Right ventricle myocardium inferior (tissue), 1 donor: ENCODE data around the gene COX7A2L. TPM values are rescaled to one million over a fixed set of nuclear protein-coding genes. Genes with fewer than 3 reads are reported as not detected.
"Not testable (repeated sequence)": the region's sequence is repeated elsewhere in the genome, so short reads cannot be mapped to it uniquely, and the experiment has no call there.

Source experiments
- ATAC-seq: fragments of 200-7000 bp; cut with Tn5 transposase; one replicate; pipeline ENCODE4 v1.9.1; 2020; ENCODE audit warnings: mild to moderate bottlenecking, moderate library complexity
- DNase-seq: peaks from one replicate; pipeline ENCODE4 v3.0.0; 2021; ENCODE audit errors: missing footprints
- intact Hi-C: fragments of 100-400 bp; cut with DNase I; formaldehyde crosslinking; loops from one replicate; pipeline ENCODE4 v1.11.0; 2022
- total RNA-seq: library from RNA; stranded (reverse); fragmentation: NEBNext Ultra II Directional; extraction: Animal tissue kit (Norgen Biotek cat#: 25700); gene quantifications from one replicate; pipeline ENCODE4 v1.2.1, GENCODE V29; 2021
- donor health status: DM: no; HTN: yes; CAD: no; lungs with severe emphysema.

COX7A2L gene
- total RNA-seq, 1 donor from 2014 or later: 94.4 TPM

DNA sequence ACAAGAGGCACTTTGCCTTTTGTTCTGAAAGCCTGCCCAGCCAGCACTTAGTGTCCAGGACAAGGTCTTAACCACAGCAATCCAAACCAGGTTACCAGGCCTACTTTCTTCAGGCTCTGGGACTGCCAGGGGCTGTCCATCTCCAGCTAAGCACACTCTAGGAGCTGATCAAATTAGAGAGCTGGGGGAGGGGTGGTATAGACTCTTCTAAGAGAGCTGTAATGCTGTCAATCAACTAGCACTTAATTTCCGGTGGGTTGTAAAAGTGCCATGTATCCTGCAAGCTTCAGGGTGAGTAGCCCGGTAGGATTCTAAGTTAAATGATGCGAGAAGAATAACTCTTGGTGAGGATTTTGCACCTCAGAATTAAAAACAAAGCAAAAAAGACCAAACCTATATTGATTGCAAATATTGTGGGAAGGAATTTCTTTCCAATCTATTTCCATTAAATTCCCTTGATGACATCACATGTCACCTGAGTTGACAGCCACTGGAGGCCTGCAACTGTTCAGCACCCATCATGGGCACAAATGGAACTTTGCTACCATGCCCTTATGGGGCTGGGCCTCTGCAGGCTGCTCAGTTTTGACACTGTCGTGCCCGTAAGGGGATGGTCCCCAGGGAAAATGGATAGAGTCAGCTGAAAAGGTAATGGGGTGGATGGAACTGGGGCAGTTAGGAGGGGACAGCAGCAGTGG lies 8.7 kb upstream of the COX7A2L start:
- no peak for ATAC-seq
- intact Hi-C loops: no loop called here
- DNase-seq: no peak

DNA sequence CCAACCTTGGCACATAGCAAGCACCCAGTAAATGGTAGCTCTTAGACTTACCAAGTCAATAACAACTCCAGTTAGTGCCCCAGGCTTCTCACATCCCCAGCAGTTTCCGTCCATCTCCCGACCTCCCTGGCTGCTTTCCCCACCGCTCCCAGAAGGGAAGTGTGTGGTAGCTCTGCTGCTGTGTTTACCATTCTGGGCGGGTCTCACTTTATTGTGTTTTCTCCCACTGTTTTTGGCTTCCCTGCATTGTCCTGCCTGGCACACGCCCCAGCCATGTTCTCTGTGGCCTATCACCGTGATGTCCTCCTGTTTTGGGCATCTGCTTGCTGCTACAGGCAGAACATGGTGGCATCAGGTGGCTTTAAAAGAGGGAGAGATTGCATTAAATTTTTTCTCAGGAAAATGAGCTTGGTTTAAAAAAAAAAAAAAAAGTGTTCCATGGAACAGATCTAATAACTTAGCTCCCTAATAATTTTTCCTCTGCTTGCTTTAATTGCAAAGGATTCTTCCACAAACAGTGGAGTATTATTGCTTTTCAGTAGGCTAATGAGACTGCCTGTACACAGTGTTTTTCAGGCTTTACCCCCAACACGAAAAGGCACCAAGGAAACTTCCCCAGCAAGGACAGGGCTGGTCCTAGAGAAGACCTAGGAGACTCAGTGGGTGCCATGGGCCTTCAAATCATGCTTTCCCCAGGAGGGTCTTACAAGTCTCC lies 8.0 kb upstream of the COX7A2L start:
- ATAC-seq (peak; percentile 37), DNase-seq (no peak)
- intact Hi-C loops: no loop called here

DNA sequence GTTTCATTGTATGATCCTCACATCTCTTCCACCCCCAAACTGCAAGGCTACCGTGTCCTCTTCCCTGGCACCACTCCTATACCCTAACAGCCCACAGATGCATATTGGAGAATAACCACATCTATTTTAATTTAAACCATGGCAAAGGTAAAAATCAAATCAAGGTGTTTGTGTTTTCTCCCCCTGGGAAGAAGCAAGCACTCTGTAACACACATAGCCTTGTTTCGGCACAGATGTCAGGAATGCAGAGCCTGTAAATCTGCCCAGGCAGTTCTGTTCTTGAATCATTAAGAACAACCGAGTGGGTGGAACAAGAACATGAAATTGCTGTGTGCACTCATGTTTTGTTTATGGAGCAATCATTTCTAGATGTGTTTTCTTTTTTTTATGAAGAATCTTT lies 6.8 kb upstream of the COX7A2L start:
- DNase-seq (no peak), ATAC-seq (no peak)
- intact Hi-C loops: no loop called here

DNA sequence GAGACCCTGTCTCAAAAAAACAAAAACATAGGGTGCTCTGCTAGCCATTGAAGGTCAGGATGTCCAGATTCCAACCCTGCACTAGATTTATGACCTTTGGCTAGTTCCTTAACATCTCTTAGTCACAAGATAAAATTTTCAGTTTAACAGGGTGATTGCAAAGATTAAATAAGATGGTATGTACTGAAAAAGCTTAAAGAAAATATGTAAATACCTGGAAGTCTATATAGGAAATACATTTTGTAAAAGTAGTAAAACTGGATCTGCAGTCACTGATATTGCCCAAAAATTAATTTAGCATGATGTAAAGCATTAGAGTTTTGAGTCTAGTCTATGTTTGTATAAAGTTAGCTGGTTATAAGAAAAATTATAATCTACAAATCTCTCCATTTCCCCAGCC lies 5.4 kb upstream of the COX7A2L start:
- intact Hi-C loops: no loop called here
- no peak for ATAC-seq
- no peak for DNase-seq

DNA sequence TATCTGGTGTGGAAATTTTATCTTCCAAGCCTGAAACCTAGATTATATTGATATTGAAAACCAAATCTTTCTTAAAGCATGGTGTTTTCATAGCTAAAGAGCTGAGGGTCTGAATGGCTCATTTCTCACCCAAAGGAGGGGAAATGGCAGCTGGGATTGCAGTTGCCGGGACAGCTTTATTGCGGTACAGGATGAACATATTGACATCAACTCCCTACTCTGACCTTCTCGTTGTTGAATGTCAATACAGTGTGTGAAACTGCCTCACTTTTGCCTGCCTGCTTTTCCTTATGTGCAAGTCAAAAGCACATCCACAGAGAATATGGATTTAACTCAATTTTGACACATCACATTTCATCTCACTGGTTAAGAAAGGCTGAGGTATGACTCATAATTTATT lies 3.6 kb upstream of the COX7A2L start:
- intact Hi-C loops: no loop called here
- no peak for ATAC-seq
- no peak for DNase-seq

DNA sequence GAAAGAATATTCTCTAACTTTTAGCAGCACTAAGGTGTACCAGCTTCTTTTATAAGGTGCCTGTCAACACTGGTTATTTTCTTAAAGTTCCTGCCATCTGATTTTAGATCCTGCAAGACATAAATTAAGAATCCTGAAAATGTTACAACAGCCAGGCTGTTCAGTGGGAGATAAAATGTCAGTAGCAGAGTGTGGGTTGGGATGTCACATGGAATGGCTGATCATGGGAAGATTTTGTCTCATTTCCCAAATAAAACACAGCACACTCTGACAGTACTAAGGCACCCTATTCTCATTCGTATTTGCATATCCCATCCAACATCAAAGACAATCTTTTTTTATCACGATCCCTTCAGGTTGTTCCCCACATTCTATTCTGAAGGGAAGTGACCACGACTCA lies 2.4 kb upstream of the COX7A2L start:
- intact Hi-C loops: no loop called here
- no peak for ATAC-seq
- DNase-seq: no peak

DNA sequence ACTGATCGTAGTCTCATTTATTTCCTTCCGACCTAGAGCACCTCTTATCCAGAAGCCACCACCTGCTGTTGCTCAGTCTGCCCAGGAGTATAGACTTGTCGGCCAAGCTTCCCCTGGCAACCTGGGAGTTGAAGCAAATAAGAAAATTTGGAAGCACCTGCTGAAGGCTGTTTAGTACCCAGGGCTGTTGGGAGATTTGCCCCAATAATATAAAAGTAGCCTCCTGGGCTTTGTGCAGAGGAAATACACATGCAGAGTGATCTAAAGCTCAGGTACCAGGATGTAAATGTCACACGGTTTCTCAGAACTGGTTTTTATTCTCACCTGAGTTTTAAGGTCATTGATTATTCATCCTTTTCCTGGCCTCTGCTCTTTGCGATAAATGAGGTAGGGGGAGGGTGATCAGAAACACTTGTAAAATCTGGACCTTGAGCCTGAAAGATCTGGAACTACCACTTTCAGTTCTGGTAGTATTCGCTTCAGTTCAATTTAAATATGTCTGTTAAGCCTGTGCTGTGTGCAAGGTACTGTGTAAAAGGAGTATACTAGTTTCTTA lies 789 bp upstream of the COX7A2L start:
- intact Hi-C loops: loop anchor here (2.0 kb wide), 1 partner anchor 265 kb away; no protein-coding TSS in a partner anchor
- DNase-seq (no peak), ATAC-seq (no peak)

DNA sequence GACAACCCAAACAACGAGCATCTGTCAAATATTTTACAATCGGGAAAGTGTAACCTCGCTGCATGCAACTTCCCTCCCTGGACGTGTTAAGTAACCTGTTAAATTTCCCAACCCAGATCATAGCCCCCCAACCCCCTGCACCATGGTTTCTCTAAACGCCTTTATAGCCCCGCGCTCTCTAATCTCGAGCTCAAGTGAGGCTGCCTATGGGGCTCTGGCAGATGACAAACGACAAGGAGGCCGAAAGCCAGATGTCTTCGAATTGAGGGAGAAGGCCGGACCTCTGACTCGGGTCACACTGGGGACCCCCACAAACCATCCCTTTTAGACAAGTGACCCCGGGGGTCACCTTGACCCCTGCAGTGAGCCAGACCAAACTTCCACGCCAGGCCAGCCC lies 526 bp downstream of the COX7A2L start:
- DNase-seq (no peak), ATAC-seq (no peak)
- intact Hi-C loops: loop anchor here (2.0 kb wide), 1 partner anchor 264 kb away; no protein-coding TSS in a partner anchor

DNA sequence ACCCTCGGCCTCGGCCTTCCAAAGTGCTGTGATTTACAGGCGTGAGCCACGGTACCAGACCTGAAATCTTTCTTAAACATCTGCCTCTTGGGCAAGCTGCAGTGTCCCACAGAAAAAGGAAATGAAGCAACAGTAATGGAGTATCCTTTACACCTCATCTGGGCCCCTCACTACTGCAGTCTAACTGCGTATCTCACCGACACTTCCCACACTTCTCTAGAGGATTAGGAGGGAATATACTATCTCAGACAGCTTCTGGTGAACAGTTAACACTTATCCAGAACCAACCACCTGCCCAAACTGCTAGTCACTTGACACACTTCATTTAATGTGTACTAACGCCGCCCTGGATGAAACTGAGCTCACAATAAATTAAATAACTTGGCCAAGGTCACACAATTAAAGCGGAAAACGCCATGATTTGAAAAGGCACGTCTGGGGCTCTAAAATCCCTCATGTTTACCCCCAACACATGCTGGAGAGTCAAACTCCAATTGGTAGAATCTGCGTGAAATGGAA lies 993 bp downstream of the COX7A2L start:
- intact Hi-C loops: loop anchor here (2.0 kb wide), 1 partner anchor 263 kb away; no protein-coding TSS in a partner anchor
- ATAC-seq (no peak), DNase-seq (no peak)

DNA sequence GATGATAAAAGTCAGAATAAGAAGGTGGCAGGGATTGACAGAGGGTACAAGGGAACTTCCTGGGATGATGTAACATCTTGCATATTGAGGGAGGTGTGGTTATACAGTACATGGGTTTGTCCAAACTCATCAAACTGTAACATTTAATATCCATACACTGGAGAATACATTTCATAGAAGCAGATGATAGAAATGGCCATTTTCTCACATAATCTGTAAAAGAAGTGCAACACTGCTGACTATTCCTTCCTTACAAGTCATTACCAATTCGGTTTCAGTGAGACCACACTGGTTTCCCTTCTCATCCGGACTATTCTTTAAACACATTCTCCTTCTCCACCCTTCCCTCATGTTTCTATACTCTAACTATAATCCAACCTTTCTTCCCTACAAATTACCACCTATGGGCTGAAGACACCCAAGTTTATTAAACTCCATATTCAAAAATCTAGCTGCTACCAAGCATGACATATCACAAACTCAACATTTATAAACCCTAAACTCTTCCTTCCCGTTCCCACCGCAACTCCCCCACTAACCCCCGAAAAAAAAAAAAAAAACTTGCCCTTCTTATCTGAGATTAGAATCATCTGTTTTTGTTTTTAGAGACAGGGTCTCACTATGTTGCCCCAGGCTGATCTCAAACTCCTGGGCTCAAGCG lies 1.6 kb downstream of the COX7A2L start:
- ATAC-seq (no peak), DNase-seq (no peak)
- intact Hi-C loops: no loop called here

DNA sequence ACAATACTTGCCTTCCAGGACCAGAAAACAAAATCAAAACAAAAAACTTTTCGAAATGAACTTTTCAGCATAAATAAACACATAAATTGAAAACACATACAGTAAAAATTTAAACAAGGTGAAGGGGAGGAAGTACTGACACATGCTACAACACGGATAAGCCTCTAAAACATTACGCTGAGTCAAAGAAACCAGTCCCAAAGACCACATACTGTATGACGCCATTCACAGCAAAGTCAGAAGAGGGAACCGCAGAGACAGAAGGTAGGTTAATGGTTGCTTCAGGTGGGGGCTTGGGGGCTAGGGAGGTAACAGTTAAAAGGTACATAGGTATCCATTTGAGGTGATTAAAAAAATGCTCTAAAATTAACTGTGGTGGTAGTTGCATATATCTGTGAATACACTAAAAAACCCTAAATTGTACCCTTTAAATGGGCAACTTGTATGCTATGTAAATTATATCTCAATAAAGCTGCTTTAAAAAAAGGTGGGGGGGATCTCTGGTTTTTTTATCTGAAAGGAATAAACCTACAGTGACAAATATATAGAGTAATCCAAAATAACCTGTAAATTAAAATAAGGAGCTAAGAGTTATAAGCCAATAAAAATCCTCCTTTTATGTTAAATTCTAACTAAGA lies 7.1 kb downstream of the COX7A2L start:
- no peak for DNase-seq
- intact Hi-C loops: no loop called here
- ATAC-seq: no peak

DNA sequence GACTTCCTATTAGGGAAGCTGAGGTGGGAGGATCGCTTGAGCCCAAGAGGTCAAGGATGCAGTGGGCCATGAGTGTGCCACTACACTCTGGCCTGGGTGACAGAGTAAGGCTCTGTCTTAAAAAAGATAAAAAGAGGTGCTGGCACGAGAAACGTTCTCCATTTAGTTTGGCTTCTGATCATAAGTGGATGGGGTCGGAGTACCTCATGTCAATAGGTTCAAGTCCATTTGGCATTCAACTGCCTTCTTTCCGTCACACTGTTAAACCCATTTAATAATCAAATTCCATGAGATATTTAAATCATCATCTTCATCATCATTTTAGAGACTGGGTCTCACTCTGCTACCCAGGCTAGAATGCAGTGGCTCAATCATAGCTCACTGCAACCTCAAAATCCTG lies 9.2 kb downstream of the COX7A2L start:
- ATAC-seq: no peak
- DNase-seq: no peak
- intact Hi-C loops: no loop called here

DNA sequence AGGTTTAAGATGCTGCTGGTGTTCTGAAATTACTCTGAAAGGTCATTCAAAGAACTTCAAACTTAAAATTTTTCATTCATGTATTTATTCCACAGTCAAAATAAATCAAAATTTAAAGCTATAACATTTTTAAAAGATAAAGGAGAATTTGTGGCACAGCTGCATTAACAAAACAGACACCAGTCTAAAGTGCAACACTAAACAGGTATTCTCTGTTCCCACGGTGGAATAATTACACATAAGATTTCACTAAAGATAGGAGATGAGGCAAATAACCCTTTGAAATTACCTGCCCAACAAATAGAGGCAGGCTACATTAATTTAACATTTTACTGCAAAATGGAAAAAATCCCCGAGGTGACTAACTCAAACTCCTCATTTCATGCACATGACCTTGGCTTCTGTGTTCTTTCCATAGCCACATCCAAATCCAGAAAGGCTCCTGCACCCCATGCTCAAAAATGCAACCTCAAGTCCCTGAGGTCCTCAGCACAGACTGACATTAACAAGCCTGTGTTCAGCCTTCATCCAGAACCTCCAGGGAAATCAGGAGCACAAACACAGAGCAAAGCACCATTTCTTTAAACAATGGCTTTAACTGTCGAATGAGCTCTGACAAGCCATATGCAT lies 10.5 kb downstream of the COX7A2L start:
- ATAC-seq (no peak), DNase-seq (no peak)
- intact Hi-C loops: no loop called here

DNA sequence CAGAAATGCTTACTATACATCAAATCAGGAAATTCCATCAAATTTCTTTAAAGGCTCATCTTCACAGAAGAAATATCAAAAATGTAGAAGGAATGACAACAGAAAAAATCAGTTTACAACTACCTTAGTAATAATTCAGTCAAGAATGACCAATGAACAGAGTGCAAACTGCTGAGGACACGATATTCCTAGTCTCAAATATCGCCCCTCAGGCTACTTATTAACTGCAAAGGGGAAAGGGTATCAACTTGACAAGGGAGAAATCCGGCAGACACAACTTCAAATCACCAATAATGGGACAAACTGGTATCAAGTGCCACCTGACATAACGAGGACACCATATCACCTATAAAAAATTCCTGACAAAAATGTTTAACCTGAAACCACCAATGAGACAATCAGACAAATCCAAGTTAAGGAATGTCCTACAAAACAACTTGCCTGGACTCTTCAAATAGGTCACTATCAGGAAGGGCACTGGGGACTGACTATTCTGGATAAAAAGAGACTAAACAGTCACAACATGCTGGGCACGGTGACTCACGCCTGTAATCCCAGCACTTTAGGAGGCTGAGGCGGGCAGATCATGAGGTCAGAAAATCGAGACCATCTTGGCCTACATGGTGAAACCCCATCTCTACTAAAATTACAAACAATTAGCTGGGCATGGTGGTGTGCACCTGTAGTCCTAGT lies 12.8 kb downstream of the COX7A2L start:
- intact Hi-C loops: no loop called here
- DNase-seq: no peak
- ATAC-seq: no peak

DNA sequence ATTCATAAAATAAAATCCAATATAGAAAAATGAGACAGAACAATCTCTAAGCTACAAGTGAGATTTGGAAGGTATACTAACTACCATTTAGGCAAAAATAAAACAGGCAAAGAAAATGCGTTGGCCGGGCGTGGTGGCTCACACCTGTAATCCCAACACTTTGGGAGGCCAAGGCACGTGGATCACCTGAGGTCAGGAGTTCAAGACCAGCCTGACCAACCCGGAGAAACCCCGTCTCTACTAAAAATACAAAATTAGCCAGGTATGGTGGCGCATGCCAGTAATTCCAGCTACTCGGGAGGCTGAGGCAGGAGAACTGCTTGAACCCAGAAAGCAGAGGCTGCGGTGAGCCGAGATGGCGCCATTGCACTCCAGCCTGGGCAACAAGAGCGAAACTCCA lies 13.5 kb downstream of the COX7A2L start:
- DNase-seq, intact Hi-C loops, ATAC-seq: not testable (repeated sequence)

DNA sequence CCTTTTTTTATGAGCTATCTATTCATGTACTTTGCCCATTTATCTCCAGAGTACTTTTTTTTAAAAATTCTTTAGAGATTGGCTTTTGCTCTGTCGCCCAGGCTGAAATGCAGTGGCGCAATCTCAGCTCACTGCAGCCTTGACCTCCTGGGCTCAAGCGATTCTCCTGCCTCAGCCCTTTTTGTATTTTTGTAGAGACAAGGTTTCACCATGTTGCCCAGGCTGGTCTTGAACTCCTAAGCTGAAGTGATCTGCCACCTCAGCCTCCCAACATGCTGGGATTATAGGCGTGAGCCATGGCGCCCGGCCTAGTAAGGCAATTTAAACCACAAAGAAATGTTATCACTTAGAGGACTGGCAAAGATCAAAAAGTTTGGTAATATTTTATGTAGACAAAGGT lies 14.2 kb downstream of the COX7A2L start:
- ATAC-seq, DNase-seq, intact Hi-C loops: not testable (repeated sequence)

DNA sequence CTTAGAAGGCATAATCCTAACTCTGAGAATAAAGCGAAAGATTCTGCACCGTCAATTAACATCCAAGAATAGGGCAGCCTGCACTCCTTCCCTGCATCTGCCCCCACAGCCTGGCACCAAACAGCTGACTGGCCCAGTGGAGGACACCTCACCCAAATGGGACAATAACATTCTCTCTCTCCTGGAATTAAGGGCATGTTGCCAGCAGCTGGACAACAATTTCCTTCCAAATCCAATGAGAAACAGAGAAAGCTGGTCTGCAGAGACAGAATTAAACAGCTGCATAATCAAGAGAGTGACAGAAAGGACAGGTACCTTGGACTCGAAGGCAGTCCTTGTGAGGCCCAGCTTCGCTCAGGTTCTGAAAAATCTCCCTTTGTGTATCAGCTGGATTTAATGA lies 15.0 kb downstream of the COX7A2L start:
- ATAC-seq (no peak), DNase-seq (no peak)
- intact Hi-C loops: no loop called here

DNA sequence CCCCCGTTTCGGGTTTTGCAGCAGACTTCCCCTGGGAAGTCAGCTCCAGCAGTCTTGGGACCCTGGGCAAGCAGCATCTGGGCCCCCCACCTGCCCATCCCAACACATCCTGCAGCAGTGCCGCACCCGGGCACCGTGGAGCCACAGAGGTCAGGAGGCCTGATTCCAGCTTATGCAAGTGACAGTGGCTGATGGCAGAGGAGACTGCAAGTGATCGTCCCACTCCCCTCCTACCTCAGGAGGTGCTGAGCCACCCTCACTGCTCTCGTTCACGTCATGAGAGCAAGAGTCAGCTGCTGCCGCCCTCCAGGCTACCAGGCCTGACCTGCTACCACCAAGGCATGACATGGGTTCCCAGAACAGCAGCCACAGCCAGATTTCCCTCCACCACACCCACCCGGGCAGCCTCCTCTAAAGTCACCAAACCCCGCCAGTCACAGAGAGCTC lies 18.2 kb downstream of the COX7A2L start:
- DNase-seq (no peak), ATAC-seq (no peak)
- intact Hi-C loops: no loop called here
